ENCODE data around the gene PEAK1. TPM values are rescaled to one million over a fixed set of nuclear protein-coding genes. Genes with fewer than 3 reads are reported as not detected.

PEAK1 gene
- total RNA-seq, 2 experiments from 2014 or later, result 6.0 to 10.8 TPM

DNA sequence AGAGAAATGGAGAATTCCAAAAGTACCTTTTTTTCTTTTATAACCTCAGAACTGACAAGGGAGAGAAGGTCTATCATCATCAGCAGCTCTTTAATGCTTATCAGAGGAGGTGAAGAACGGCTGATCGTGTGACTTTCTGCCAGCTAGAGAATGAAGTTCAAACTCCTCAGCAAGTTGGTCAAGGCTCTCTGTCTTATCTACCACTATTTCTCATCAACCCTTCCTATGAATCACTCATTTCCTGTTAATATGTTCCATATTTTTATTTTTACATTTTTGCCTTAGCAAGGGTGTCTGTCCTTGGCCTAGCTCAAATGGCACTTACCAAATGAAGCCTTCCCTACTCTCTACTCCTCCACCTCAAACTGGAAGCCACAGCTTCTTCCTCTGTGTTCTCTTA is 275.9 kb downstream of the PEAK1 start:
- intact Hi-C loops (cut with micrococcal nuclease; ENCODE audit: unreplicated experiment), result no loop called here
- no peaks in the 10 kb centered on the region for H3K4me1 ChIP-seq (ENCODE audit: insufficient read depth, low read length, poor library complexity, severe bottlenecking)
- TF ChIP-seq, protein P1, sequence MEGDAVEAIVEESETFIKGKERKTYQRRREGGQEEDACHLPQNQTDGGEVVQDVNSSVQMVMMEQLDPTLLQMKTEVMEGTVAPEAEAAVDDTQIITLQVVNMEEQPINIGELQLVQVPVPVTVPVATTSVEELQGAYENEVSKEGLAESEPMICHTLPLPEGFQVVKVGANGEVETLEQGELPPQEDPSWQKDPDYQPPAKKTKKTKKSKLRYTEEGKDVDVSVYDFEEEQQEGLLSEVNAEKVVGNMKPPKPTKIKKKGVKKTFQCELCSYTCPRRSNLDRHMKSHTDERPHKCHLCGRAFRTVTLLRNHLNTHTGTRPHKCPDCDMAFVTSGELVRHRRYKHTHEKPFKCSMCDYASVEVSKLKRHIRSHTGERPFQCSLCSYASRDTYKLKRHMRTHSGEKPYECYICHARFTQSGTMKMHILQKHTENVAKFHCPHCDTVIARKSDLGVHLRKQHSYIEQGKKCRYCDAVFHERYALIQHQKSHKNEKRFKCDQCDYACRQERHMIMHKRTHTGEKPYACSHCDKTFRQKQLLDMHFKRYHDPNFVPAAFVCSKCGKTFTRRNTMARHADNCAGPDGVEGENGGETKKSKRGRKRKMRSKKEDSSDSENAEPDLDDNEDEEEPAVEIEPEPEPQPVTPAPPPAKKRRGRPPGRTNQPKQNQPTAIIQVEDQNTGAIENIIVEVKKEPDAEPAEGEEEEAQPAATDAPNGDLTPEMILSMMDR (conservative IDR thresholded peaks at IDR 0.05; ENCODE audit: low read length), result no peak
- TF ChIP-seq EZH2phosphoT487 (IDR thresholded peaks at IDR 0.05; ENCODE audit: borderline replicate concordance, low read depth, low read length), result no peak
- peaks cover 14% of the 10 kb centered on the region; the same call in 1 of the 2 replicates for H3K9me3 ChIP-seq (ENCODE audit: low read length)
- H4K20me1 ChIP-seq (ENCODE audit: insufficient read depth, low read length), result no peaks in the 10 kb centered on the region
- no TSS peak for BruUV-seq (replicated peaks)
- no peak overlapping the region for H2AFZ ChIP-seq (ENCODE audit: low read length)
- H3K9me2 ChIP-seq (ENCODE audit: insufficient read depth, low read length), result no peaks in the 10 kb centered on the region
- no peaks in the 10 kb centered on the region for H3K36me3 ChIP-seq (ENCODE audit: insufficient read depth, low read length)
- H3K27ac ChIP-seq (ENCODE audit: low read depth, low read length, poor library complexity, severe bottlenecking), result no peak overlapping the region
- CTCF ChIA-PET (ENCODE audit: unreplicated experiment), result no interaction called here
- no peak overlapping the region for H3K4me3 ChIP-seq (ENCODE audit: low read depth, low read length, poor library complexity, severe bottlenecking)
- POLR2A ChIA-PET, result no interaction called here
- H3K4me2 ChIP-seq (ENCODE audit: low read length), result no peak overlapping the region
- H3K79me2 ChIP-seq (ENCODE audit: insufficient read depth, low read depth, low read length), result no peaks in the 10 kb centered on the region
- DNase-seq (ENCODE audit: low spot score), result no peak

DNA sequence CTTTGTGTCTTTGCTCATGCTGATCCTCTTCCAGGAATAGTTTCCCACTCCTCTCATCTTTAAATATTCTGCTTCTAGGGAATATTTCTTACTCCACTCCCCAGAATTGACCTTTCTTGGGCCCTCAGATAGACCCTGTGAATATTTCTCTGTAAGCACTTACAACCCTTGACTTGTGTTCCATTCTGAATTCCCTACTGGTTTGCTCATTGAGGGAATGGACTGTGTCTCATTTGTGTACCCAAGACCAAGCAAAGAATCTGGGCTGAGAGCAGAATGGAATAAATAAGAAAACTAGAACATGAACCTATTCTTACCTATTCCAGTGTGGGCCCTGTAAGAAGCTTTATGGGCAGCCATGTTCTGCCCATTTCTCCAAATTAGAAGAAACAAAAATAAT is 276.3 kb downstream of the PEAK1 start:
- no TSS peak for BruUV-seq (replicated peaks)
- Histone ChIP-seq H3K27ac (ENCODE audit: low read depth, low read length, poor library complexity, severe bottlenecking) (no peak overlapping the region), H2AFZ (ENCODE audit: low read length) (no peak overlapping the region), H3K79me2 (ENCODE audit: insufficient read depth, low read depth, low read length) (no peaks in the 10 kb centered on the region), H3K4me1 (ENCODE audit: insufficient read depth, low read length, poor library complexity, severe bottlenecking) (no peaks in the 10 kb centered on the region), H3K36me3 (ENCODE audit: insufficient read depth, low read length) (no peaks in the 10 kb centered on the region), H3K9me3 (ENCODE audit: low read length) (peaks cover 14% of the 10 kb centered on the region; the same call in 1 of the 2 replicates), H4K20me1 (ENCODE audit: insufficient read depth, low read length) (no peaks in the 10 kb centered on the region), H3K4me3 (ENCODE audit: low read depth, low read length, poor library complexity, severe bottlenecking) (no peak overlapping the region), H3K9me2 (ENCODE audit: insufficient read depth, low read length) (no peaks in the 10 kb centered on the region), H3K4me2 (ENCODE audit: low read length) (no peak overlapping the region)
- ChIA-PET POLR2A (no interaction called here), CTCF (ENCODE audit: unreplicated experiment) (no interaction called here)
- intact Hi-C loops (cut with micrococcal nuclease; ENCODE audit: unreplicated experiment), result no loop called here
- DNase-seq (ENCODE audit: low spot score), result no peak
- TF ChIP-seq EZH2phosphoT487 (IDR thresholded peaks at IDR 0.05; ENCODE audit: borderline replicate concordance, low read depth, low read length), result no peak
- TF ChIP-seq, protein P1 (conservative IDR thresholded peaks at IDR 0.05; ENCODE audit: low read length), result no peak

DNA sequence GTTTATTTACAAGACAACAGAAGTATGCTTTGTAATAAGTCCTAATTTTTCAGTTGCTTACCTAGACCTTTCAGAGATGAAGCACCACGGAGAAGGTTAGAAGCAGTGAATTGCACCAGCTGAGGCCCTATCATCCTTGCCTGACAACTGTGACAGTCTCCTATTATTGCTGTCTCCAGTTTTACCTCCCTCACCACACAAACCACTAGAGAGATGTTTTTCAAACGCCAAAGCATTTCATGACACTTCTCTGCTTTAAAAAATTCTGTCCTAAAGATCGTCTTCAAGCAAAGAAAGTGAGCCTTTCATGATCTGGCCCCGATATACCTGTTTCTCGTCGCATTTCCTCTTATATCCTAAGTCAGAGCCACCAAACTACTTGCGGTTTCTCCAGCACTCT is 276.7 kb downstream of the PEAK1 start:
- no peak overlapping the region for H3K4me2 ChIP-seq (ENCODE audit: low read length)
- H3K79me2 ChIP-seq (ENCODE audit: insufficient read depth, low read depth, low read length), result no peaks in the 10 kb centered on the region
- TF ChIP-seq, protein P1 (conservative IDR thresholded peaks at IDR 0.05; ENCODE audit: low read length), result no peak
- TF ChIP-seq EZH2phosphoT487 (IDR thresholded peaks at IDR 0.05; ENCODE audit: borderline replicate concordance, low read depth, low read length), result no peak
- POLR2A ChIA-PET, result no interaction called here
- intact Hi-C loops (cut with micrococcal nuclease; ENCODE audit: unreplicated experiment), result no loop called here
- H3K27ac ChIP-seq (ENCODE audit: low read depth, low read length, poor library complexity, severe bottlenecking), result no peak overlapping the region
- peaks cover 14% of the 10 kb centered on the region; the same call in 1 of the 2 replicates for H3K9me3 ChIP-seq (ENCODE audit: low read length)
- no peak for DNase-seq (ENCODE audit: low spot score)
- H4K20me1 ChIP-seq (ENCODE audit: insufficient read depth, low read length), result no peaks in the 10 kb centered on the region
- H2AFZ ChIP-seq (ENCODE audit: low read length), result no peak overlapping the region
- no peaks in the 10 kb centered on the region for H3K9me2 ChIP-seq (ENCODE audit: insufficient read depth, low read length)
- BruUV-seq (replicated peaks), result no TSS peak
- H3K36me3 ChIP-seq (ENCODE audit: insufficient read depth, low read length), result no peaks in the 10 kb centered on the region
- H3K4me1 ChIP-seq (ENCODE audit: insufficient read depth, low read length, poor library complexity, severe bottlenecking), result no peaks in the 10 kb centered on the region
- CTCF ChIA-PET (ENCODE audit: unreplicated experiment), result no interaction called here
- no peak overlapping the region for H3K4me3 ChIP-seq (ENCODE audit: low read depth, low read length, poor library complexity, severe bottlenecking)

Data from OCI-LY7 (cell line).